C4-2B (cell line): ENCODE results near the gene RBM26.

Experiments used
- ZFX ChIP-seq: fragments of 450-650 bp; IDR thresholded peaks from 2 replicates; pipeline ENCODE4 v1.6.1; 2017
- TF ChIP-seq, protein P1 (sequence below): fragments of 450-650 bp; conservative IDR thresholded peaks from 2 replicates; pipeline ENCODE4 v1.5.1; 2017; ENCODE audit warnings: mild to moderate bottlenecking

GRCh38 chr13:79442221-79442620, 36.2 kb upstream of the RBM26 start:
- TF ChIP-seq, protein P1, sequence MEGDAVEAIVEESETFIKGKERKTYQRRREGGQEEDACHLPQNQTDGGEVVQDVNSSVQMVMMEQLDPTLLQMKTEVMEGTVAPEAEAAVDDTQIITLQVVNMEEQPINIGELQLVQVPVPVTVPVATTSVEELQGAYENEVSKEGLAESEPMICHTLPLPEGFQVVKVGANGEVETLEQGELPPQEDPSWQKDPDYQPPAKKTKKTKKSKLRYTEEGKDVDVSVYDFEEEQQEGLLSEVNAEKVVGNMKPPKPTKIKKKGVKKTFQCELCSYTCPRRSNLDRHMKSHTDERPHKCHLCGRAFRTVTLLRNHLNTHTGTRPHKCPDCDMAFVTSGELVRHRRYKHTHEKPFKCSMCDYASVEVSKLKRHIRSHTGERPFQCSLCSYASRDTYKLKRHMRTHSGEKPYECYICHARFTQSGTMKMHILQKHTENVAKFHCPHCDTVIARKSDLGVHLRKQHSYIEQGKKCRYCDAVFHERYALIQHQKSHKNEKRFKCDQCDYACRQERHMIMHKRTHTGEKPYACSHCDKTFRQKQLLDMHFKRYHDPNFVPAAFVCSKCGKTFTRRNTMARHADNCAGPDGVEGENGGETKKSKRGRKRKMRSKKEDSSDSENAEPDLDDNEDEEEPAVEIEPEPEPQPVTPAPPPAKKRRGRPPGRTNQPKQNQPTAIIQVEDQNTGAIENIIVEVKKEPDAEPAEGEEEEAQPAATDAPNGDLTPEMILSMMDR, result no peak
- no peak for TF ChIP-seq ZFX
